Endothelial cell (in vitro differentiated cells): ENCODE measurements around the gene NOL4L. TPM values are rescaled to one million over a fixed set of nuclear protein-coding genes. Genes with fewer than 3 reads are reported as not detected.
A peak's percentile ranks its signal among the peaks of the same experiment; 100 is the strongest.
"Not testable (repeated sequence)": the region's sequence is repeated elsewhere in the genome, so short reads cannot be mapped to it uniquely, and the experiment has no call there.

Experiments used
- DNase-seq: peaks from one replicate; pipeline ENCODE4 v3.0.0; 2021; ENCODE audit warnings: low spot score
- H3K27ac Mint-ChIP-seq: one replicate; pipeline ENCODE4 v1.8.0; 2021; ENCODE audit warnings: mixed read lengths, inconsistent platforms; ENCODE audit not compliant: unreplicated experiment
- H3K27me3 Mint-ChIP-seq: one replicate; pipeline ENCODE4 v1.8.0; 2021; ENCODE audit warnings: mild to moderate bottlenecking, moderate library complexity, mixed read lengths, inconsistent platforms; ENCODE audit not compliant: unreplicated experiment
- H3K36me3 Mint-ChIP-seq: one replicate; pipeline ENCODE4 v1.8.0; 2021; ENCODE audit warnings: mild to moderate bottlenecking, low read depth, mixed read lengths, inconsistent platforms; ENCODE audit not compliant: unreplicated experiment
- H3K4me1 Mint-ChIP-seq: one replicate; pipeline ENCODE4 v1.8.0; 2021; ENCODE audit warnings: mild to moderate bottlenecking, mixed read lengths, inconsistent platforms; ENCODE audit not compliant: unreplicated experiment
- H3K4me3 Mint-ChIP-seq: one replicate; pipeline ENCODE4 v1.8.0; 2021; ENCODE audit warnings: mild to moderate bottlenecking, mixed read lengths, inconsistent platforms; ENCODE audit not compliant: unreplicated experiment
- H3K9me3 Mint-ChIP-seq: one replicate; pipeline ENCODE4 v1.8.0; 2021; ENCODE audit warnings: mixed read lengths, inconsistent platforms; ENCODE audit not compliant: unreplicated experiment
- CTCF ChIP-seq: fragments of 200-600 bp; sonication (generic); IDR thresholded peaks from one replicate; pipeline ENCODE4 v1.5.0; 2021; ENCODE audit warnings: antibody characterized with exemption; ENCODE audit not compliant: unreplicated experiment
- total RNA-seq: library from RNA; stranded (reverse); fragmentation: NEBNext Ultra II Directional; extraction: Animal tissue kit (Norgen Biotek cat#: 25700); gene quantifications from one replicate; pipeline ENCODE4 v1.2.1, GENCODE V29; 2021; ENCODE audit not compliant: unreplicated experiment

NOL4L gene
- total RNA-seq, 1 donor from 2014 or later = 150 TPM

GRCh38 chr20:32580970-32581838, 3.9 kb downstream of the NOL4L start:
- Mint-ChIP-seq H3K27me3 (peaks cover 13% of the 10 kb centered on the region), H3K4me3 (peak overlapping the region; percentile 79), H3K9me3 (no peaks in the 10 kb centered on the region), H3K4me1 (peaks cover 7% of the 10 kb centered on the region), H3K36me3 (no peaks in the 10 kb centered on the region), H3K27ac (no peak overlapping the region)
- no peak for TF ChIP-seq CTCF
- no peak for DNase-seq

DNA sequence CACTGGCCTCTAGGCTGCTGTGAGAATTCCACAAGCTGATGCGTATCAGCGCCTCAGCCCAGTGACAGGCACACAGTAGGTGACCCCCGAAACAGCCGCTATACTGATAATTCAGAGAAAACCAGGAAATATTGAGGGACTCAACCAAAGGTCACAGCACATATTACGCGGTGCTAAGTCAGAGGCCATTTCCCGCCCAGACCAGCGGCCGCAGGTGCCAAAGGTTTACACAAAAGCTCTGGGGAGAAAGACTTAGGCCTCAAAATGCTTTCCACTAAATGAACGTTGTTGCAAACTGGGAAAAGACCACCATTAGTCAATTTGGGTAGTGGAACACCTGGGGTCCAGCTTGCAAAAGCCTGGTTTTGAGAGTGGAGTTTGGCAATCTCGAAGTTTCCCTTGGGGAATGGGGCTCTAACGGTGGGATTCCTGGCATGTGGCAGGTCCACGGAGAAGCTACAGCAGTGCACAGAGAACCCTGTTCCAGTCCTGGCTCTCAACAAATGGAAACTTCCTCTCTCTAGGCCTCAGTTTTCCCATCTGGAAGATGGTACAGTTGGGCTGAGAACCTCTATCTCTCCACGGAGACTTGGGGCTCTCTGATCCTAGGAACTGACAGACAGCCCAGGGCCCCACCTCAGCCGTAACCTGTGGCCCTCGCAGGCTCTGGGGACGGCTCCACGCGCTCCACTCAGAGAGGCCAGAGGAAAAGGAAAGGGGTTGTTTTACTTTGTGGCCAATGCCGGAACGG, 4.7 kb downstream of the NOL4L start:
- Mint-ChIP-seq H3K9me3 (no peaks in the 10 kb centered on the region), H3K4me3 (no peak overlapping the region), H3K4me1 (peaks cover 2% of the 10 kb centered on the region), H3K36me3 (no peaks in the 10 kb centered on the region), H3K27ac (no peak overlapping the region), H3K27me3 (peaks cover 6% of the 10 kb centered on the region)
- DNase-seq = no peak
- TF ChIP-seq CTCF = no peak

- no peak for TF ChIP-seq CTCF
- Mint-ChIP-seq H3K4me1 (peaks cover 2% of the 10 kb centered on the region), H3K27me3 (peaks cover 6% of the 10 kb centered on the region), H3K4me3 (no peak overlapping the region), H3K36me3 (no peaks in the 10 kb centered on the region), H3K27ac (no peak overlapping the region), H3K9me3 (no peaks in the 10 kb centered on the region)
- DNase-seq = no peak
Measured at GRCh38 chr20:32578840-32579390, 6.2 kb downstream of the NOL4L start.

DNA sequence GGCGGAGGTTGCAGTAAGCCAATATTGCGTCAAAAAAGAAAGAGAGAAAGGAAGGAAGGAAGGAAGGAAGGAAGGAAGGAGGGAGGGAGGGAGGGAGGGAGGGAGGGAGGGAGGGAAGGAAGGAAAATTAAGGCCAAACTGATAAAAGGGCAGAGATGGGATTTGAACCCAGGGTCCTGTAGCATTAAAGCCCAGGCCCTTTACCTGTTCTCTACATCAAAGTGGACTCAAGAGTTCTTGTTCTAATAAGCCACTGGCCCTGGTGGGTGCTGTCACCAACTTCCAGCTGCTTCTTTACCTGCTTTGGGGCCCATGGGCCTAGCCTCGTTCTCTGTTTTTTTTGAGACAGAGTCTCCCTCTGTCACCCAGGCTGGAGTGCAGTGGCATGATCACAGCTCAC, 7.1 kb downstream of the NOL4L start:
- not testable (repeated sequence) for H3K9me3 Mint-ChIP-seq, H3K4me3 Mint-ChIP-seq, H3K27me3 Mint-ChIP-seq, H3K4me1 Mint-ChIP-seq, H3K36me3 Mint-ChIP-seq, H3K27ac Mint-ChIP-seq, DNase-seq

DNA sequence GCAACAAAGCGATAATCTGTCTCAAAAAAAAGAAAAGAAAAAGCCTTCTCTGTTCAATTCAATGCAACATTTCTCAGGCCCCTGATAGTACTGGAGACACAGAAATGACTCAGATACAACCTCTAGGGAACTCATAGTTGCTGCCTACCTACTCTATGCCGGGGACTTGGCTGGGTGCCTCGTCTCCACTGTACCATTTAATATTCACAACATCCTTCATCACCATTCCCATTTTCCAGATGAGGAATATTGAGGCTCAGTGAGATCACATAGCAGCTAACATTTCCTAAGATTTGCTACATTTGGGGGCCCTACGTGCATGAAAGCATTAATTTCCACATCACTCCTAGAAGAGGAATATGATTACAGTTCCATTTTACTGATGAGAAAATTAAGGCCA, 7.5 kb downstream of the NOL4L start:
- H3K36me3 Mint-ChIP-seq = no peaks in the 10 kb centered on the region
- no peak overlapping the region for H3K4me3 Mint-ChIP-seq
- peaks cover 6% of the 10 kb centered on the region for H3K27me3 Mint-ChIP-seq
- no peak for TF ChIP-seq CTCF
- no peaks in the 10 kb centered on the region for H3K9me3 Mint-ChIP-seq
- no peak overlapping the region for H3K27ac Mint-ChIP-seq
- no peak for DNase-seq
- peaks cover 2% of the 10 kb centered on the region for H3K4me1 Mint-ChIP-seq
